H1 (cell line): ENCODE results near the gene ARFGAP3. TPM values are rescaled to one million over a fixed set of nuclear protein-coding genes. Genes with fewer than 3 reads are reported as not detected.

Source experiments
- HDAC6 ChIP-seq: IDR thresholded peaks from one replicate; pipeline ENCODE4 v1.7.1; 2012; ENCODE audit warnings: low read depth, mild to moderate bottlenecking, inconsistent platforms, low read length, moderate library complexity
- NANOG ChIP-seq: IDR thresholded peaks from 2 replicates; pipeline ENCODE4 v1.6.1; 2011; ENCODE audit warnings: low read length, low read depth, mild to moderate bottlenecking, inconsistent platforms; ENCODE audit not compliant: insufficient read depth, poor library complexity, severe bottlenecking
- polyA plus RNA-seq, 7 experiments: library from polyadenylated mRNA; depleted of rRNA in 3 of 7; stranded (reverse) in 5 of 7; unstranded in 2 of 7; fragments of >200 nt in 5 of 7; fragments of 200-250 nt in 2 of 7; gene quantifications; 1 replicate in 5 of 7; 2 replicates in 1 of 7; 4 replicates in 1 of 7; pipeline versions ENCODE4 v1.2.1 to v1.2.3, GENCODE V29; 2011 to 2013; ENCODE audit warnings: missing spikeins in 2 of 7, mixed read lengths in 2 of 7
- total RNA-seq: library from RNA; stranded (reverse); fragmentation: NEBNext Ultra II Directional; extraction: Animal tissue kit (Norgen Biotek cat#: 25700); gene quantifications from 2 replicates; pipeline ENCODE4 v1.2.1, GENCODE V29; 2021
- TF ChIP-seq, protein P1 (sequence below): IDR thresholded peaks from 2 replicates; pipeline ENCODE4 v1.6.1; 2012; ENCODE audit warnings: inconsistent platforms

The ARFGAP3 gene
- total and polyA plus RNA-seq, 2 of the 8 experiments (the other 6 are each of a cell fraction or from before 2014, with no cell fraction given) = 9.7 to 16.0 TPM

DNA sequence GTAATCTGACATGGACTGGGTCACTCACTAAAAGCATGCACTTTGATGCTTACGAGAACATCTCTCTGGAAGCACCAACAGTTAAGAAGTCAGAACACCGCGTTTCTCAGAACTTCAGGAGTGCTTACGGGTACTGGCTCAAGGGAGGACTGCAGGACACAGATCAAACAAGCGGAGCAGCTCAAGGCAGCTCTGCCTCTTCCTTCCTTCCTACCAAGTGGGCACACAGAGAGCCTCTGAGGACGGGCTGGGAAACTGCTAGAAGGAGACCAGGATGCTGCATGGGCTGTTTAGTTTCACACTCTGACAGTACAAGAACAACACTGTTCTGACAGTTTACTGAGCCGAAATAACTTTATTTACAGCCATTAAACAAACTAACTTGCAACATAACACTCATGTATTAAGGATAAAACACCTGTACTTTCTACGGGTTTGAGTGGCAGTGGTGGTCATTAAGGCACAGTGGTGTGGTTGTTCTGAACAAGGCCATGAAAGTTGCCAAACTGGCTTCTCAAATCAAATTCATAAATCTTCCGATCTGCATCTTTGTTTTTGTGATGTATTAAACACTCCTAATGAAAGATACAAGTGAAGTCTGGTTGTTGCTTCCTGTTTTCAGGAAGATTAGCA, 37.5 kb downstream of the ARFGAP3 start (continued):
- TF ChIP-seq, protein P1, sequence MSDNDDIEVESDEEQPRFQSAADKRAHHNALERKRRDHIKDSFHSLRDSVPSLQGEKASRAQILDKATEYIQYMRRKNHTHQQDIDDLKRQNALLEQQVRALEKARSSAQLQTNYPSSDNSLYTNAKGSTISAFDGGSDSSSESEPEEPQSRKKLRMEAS = no peak
- TF ChIP-seq HDAC6 (no peak), NANOG (no peak)
